Large intestine (tissue), 3 donors: Measurements from ENCODE around the gene SMKR1. TPM values are rescaled to one million over a fixed set of nuclear protein-coding genes. Genes with fewer than 3 reads are reported as not detected.

Experiments used
- DNase-seq, 2 donors: peaks; one replicate each; pipeline versions ENCODE4 v3.0.0 to v3.0.0-alpha.2; 2013
- H3K27ac ChIP-seq: one replicate; pipeline ENCODE4 v1.5.1; 2013; ENCODE audit warnings: low read length
- H3K27me3 ChIP-seq: 2 replicates; pipeline ENCODE4 v1.6.1; 2013; ENCODE audit warnings: low read length; ENCODE audit not compliant: control insufficient read depth, insufficient read depth
- H3K36me3 ChIP-seq: 2 replicates; pipeline ENCODE4 v1.6.1; 2013; ENCODE audit warnings: low read length; ENCODE audit not compliant: control insufficient read depth, insufficient read depth
- H3K4me1 ChIP-seq: one replicate; pipeline ENCODE4 v1.6.1; 2013; ENCODE audit warnings: low read length; ENCODE audit not compliant: control insufficient read depth, insufficient read depth
- H3K4me3 ChIP-seq: one replicate; pipeline ENCODE4 v1.5.1; 2013; ENCODE audit warnings: low read length
- H3K9me3 ChIP-seq: one replicate; pipeline ENCODE4 v1.6.1; 2013; ENCODE audit warnings: mild to moderate bottlenecking, low read depth, low read length, moderate library complexity; ENCODE audit not compliant: control insufficient read depth
- WGBS: methylation state at CpG from one replicate; pipeline ENCODE4 v1.1.5; 2013; ENCODE audit warnings: low lambda C conversion rate; ENCODE audit not compliant: insufficient coverage; 5-methylcytosine and 5-hydroxymethylcytosine counted together
- polyA plus RNA-seq: library from polyadenylated mRNA; unstranded; fragments of 120-200 nt; gene quantifications from one replicate; pipeline ENCODE4 v1.2.1, GENCODE V29; 2013

Gene SMKR1
- polyA plus RNA-seq, 1 donor, result 1.1 TPM

GRCh38 chr7:129536323-129536722 is 34.0 kb downstream of the SMKR1 start:
- Histone ChIP-seq H3K27ac (no peak overlapping the region), H3K4me3 (no peak overlapping the region), H3K9me3 (no peaks in the 10 kb centered on the region), H3K36me3 (no peaks in the 10 kb centered on the region), H3K27me3 (no peaks in the 10 kb centered on the region), H3K4me1 (no peaks in the 10 kb centered on the region)
- DNase-seq, result no peak
- 90% methylated on average over 2 of the region's 9 CpGs for WGBS

DNA sequence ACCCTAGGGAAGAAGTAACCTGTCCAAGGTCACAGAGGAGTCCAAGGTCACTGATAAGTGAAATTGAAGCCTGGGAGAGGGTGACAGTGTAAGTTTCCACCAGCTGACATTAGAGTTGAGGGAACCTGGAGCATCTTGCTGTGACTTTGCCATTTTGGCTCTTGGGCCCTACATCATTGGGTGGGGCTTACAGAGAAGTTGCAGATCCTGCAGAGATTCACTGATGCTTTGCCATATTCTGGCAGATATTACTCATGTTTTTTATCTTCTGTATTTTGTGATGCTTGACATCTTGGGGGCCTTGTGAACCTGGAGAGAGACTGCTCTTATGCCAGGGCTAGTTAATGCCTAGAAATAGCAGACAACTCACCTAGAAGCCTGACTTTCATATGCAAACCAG is 36.5 kb downstream of the SMKR1 start:
- DNase-seq, result no peak
- H3K27ac ChIP-seq, result no peak overlapping the region
- no peaks in the 10 kb centered on the region for H3K9me3 ChIP-seq
- no peaks in the 10 kb centered on the region for H3K36me3 ChIP-seq
- H3K4me3 ChIP-seq, result no peak overlapping the region
- no peaks in the 10 kb centered on the region for H3K4me1 ChIP-seq
- peaks cover 1% of the 10 kb centered on the region for H3K27me3 ChIP-seq

- DNase-seq, result no peak
- H3K4me1 ChIP-seq, result no peaks in the 10 kb centered on the region
- WGBS, result no CpG with 5 or more reads among the region's 10 CpGs
- peaks cover 2% of the 10 kb centered on the region for H3K27me3 ChIP-seq
- H3K27ac ChIP-seq, result no peak overlapping the region
- no peaks in the 10 kb centered on the region for H3K9me3 ChIP-seq
- H3K36me3 ChIP-seq, result no peaks in the 10 kb centered on the region
- no peak overlapping the region for H3K4me3 ChIP-seq
These were observed 38.0 kb downstream of the SMKR1 start for GRCh38 chr7:129540340-129540739.

- Histone ChIP-seq H3K27me3 (peaks cover 2% of the 10 kb centered on the region), H3K9me3 (no peaks in the 10 kb centered on the region), H3K4me1 (no peaks in the 10 kb centered on the region), H3K27ac (no peak overlapping the region), H3K36me3 (no peaks in the 10 kb centered on the region), H3K4me3 (no peak overlapping the region)
- WGBS, result 100% methylated on average over 2 of the region's 5 CpGs
- DNase-seq, result no peak
These were observed 42.4 kb downstream of the SMKR1 start for GRCh38 chr7:129544700-129545099.

DNA sequence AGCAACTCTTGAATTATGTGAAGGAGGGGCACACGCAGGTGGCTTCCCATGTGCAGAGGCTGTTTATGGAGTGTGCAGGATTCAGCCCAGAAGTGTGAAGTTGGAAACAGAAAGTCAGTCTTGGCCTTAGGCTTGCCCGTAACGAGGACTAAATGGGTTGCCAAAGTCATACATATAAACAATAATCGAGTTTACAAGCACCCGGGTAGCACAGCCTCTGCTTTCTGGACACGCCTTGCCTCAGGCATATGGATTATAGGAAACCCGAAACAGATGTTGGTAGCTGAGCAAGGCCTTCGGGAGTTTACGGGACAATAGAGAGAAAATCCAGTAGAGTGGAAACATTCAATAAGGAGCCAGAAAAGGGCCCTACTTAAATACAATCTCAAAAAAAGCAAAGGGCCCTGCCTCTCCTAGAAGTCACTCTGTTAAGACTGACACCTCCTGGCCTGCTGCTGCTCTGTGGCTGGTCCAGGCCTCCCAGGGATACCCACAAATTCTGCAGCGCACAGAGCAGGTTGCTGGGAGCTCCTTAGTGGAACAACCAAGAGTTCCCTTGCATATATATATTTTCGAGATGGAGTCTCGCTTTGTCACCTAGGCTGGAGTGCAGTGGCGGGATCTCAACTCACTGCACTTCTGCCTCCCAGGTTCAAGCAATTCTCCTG is 48.5 kb downstream of the SMKR1 start:
- H3K27ac ChIP-seq, result no peak overlapping the region
- DNase-seq, result no peak
- no peak overlapping the region for H3K4me3 ChIP-seq
- 92% methylated on average over 2 of the region's 13 CpGs for WGBS
- H3K36me3 ChIP-seq, result no peaks in the 10 kb centered on the region
- H3K9me3 ChIP-seq, result no peaks in the 10 kb centered on the region
- no peaks in the 10 kb centered on the region for H3K27me3 ChIP-seq
- no peaks in the 10 kb centered on the region for H3K4me1 ChIP-seq

DNA sequence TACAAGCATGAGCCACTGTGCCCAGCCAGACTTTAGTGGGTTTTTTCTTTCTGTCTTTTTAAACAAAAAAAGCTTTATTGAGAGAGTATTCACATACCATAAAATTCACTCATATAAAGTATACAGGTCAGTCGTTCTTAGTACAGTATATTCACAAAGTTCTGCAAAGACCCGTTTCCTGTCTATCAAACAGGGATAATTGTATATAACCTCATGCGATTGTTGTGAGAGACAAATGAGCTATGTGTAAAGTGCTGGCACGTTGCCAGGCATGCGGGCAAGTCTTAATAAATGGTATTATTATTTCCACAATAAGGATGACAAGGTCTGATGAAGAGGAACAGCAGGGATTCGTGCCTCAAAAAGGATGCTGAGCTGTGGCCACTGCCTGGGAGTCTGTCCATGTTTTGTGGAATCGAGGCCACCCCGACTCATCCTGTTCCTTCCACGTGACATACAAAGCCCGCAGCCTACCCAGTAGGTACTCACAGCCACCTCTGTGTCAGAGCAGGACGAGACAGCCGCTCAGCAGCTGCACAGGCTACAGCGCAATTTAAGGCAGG is 51.6 kb downstream of the SMKR1 start:
- no peak overlapping the region for H3K27ac ChIP-seq
- no peaks in the 10 kb centered on the region for H3K36me3 ChIP-seq
- no peaks in the 10 kb centered on the region for H3K9me3 ChIP-seq
- peaks cover 3% of the 10 kb centered on the region for H3K27me3 ChIP-seq
- no peak overlapping the region for H3K4me3 ChIP-seq
- WGBS, result 60% methylated on average over 1 of the region's 13 CpGs
- no peak for DNase-seq
- H3K4me1 ChIP-seq, result no peaks in the 10 kb centered on the region

DNA sequence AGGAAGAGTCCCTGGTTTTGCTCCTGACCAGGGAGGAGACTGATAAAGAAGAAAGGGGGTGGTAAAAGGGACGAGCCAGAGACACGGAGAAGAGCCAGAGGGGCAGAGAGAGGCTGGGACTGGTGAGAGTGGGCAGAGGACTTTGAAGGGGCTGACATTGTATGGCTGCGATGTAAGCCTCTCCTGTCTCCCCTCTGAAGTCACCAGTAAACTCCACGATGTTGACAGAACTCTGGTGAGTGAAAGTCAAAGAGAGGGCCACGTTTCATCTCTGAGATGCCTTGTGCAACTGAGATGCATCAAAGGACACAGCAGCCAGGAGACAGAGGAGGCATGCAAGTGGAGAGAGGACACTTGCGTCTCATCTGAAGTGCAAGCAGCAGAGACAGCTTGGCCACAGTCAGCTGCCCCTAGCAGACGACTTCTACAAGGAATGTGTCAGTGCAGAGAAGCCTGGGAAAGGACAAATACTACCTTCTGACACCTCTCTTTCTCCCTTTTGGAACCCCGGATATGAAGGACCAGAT is 54.3 kb downstream of the SMKR1 start:
- no peak for DNase-seq
- Histone ChIP-seq H3K27ac (no peak overlapping the region), H3K4me3 (no peak overlapping the region), H3K9me3 (no peaks in the 10 kb centered on the region), H3K4me1 (no peaks in the 10 kb centered on the region), H3K27me3 (peaks cover 8% of the 10 kb centered on the region), H3K36me3 (no peaks in the 10 kb centered on the region)
- WGBS, result 10% methylated on average over 2 of the region's 8 CpGs

DNA sequence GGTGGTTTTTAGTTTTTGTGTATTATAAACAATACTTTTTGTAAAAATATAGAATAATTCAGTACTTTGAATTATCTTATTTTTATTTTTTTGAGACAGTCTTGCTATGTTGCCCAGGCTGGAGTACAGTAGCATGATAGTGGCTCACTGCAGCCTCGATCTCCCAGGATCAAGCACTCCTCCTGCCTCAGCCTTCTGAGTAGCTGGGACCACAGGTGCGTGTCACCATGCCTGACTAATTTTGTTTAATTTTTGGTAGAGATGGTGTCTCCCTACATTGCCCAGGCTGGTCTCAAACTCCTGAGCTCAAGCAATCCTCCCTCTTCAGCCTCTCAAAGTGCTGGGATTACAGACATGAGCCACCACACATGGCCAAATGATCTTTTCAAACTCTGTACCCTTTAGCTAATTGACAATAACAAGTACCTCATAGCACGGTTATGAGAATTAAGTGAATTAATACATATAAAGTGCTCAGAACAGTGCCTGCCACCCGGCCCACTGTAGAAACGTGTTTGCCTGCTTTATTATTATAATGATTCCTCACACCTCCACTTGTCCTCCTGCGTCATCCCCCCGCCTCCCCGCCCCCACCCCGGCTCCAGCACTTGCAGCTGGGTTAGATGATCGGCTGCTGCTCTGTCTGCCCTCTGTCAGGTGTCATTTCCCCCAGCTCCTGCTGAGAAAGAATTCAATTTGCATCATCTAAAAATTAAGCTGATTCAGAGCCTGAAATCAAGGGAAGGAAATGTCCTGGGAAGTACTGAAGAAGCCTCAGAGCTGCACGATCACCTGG is 55.6 kb downstream of the SMKR1 start:
- H3K4me3 ChIP-seq, result no peak overlapping the region
- H3K27ac ChIP-seq, result no peak overlapping the region
- no peak for DNase-seq
- no peaks in the 10 kb centered on the region for H3K9me3 ChIP-seq
- peaks cover 9% of the 10 kb centered on the region for H3K27me3 ChIP-seq
- no peaks in the 10 kb centered on the region for H3K36me3 ChIP-seq
- no peaks in the 10 kb centered on the region for H3K4me1 ChIP-seq
- no CpG with 5 or more reads among the region's 11 CpGs for WGBS

DNA sequence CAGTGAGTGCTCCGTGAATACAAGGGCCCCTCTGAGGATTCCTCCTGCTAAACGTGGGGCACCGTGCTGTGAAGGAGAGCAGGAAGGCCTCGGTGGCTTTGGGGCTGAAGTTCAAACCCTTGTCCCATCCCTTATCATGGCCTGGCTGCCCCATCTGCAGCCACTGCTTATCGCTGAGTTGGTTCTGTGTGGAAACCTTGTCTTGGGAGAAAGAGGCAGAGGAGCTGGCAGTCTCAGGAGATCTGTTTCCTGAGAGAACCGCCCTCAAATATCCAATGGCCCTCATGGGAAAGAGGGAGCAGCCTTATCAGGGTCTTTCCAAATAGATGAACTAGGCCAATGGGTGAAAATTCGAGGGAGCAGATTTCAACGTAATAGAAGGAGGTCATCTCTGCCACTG is 57.2 kb downstream of the SMKR1 start:
- peaks cover 15% of the 10 kb centered on the region for H3K27me3 ChIP-seq
- no peak overlapping the region for H3K4me3 ChIP-seq
- H3K27ac ChIP-seq, result no peak overlapping the region
- no CpG with 5 or more reads among the region's 8 CpGs for WGBS
- no peaks in the 10 kb centered on the region for H3K9me3 ChIP-seq
- H3K36me3 ChIP-seq, result no peaks in the 10 kb centered on the region
- no peak for DNase-seq
- H3K4me1 ChIP-seq, result no peaks in the 10 kb centered on the region

- 50% methylated on average over 2 of the region's 5 CpGs for WGBS
- Histone ChIP-seq H3K4me3 (no peak overlapping the region), H3K27ac (no peak overlapping the region), H3K9me3 (no peaks in the 10 kb centered on the region), H3K27me3 (peaks cover 17% of the 10 kb centered on the region), H3K36me3 (no peaks in the 10 kb centered on the region), H3K4me1 (no peaks in the 10 kb centered on the region)
- no peak for DNase-seq
These were observed 58.5 kb downstream of the SMKR1 start for GRCh38 chr7:129560831-129561230.
